ENCODE measurements around the gene CCT6B. TPM values are rescaled to one million over a fixed set of nuclear protein-coding genes. Genes with fewer than 3 reads are reported as not detected.

CCT6B gene
- total RNA-seq, 1 experiment from 2014 or later: 1.7 TPM

DNA sequence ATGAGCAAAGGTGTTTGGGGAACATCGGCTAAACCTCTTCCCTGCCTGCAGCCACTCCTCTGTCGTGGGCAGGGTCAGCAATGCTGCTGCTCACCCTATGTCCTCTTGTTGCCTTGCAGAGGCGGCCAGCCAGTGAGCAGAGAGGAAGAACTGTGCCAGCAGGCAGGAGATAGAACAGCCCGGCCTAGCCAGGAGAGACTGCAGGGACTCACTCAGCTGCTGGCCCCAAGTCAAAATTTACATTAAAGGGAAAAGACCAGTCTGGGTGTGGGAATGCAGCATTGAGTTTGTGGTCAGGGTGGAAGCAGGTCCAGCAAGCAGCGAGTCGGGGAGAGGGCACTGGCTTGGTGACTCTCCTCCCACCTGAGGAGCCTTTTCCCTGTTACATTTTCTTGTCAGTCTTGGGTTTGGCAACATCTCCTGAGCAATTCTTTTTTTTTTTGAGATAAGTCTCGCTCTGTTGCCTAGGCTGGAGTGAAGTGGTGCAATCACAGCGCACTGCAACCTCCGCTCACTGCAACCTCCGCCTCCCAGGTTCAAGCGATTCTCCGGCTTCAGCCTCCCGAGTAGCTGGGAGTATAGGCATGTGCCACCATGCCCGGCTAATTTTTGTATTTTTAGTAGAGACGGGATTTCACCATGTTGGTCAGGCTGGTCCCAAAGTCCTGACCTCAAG is 41.8 kb upstream of the CCT6B start:
- H2AFZ ChIP-seq (ENCODE audit: low read length): no peak overlapping the region
- H3K27me3 ChIP-seq (ENCODE audit: insufficient read depth, low read length): no peaks in the 10 kb centered on the region
- no peak overlapping the region for H3K27ac ChIP-seq (ENCODE audit: insufficient read length, low read depth, low read length)
- no peaks in the 10 kb centered on the region for H3K79me2 ChIP-seq (ENCODE audit: insufficient read depth, low read length)
- no peak overlapping the region for H2BK12ac ChIP-seq (ENCODE audit: insufficient read length, low read depth, low read length)
- H3K27me3 Mint-ChIP-seq (ENCODE audit: low read depth): no peaks in the 10 kb centered on the region
- H2BK15ac ChIP-seq (ENCODE audit: low read depth, low read length): no peak overlapping the region
- H4K5ac ChIP-seq (ENCODE audit: insufficient read length, low read depth, low read length): no peak overlapping the region
- H2BK120ac ChIP-seq (ENCODE audit: low read depth, low read length, poor library complexity, severe bottlenecking): no peak overlapping the region
- H4K91ac ChIP-seq (ENCODE audit: insufficient read length, low read depth, low read length): no peak overlapping the region
- no peak overlapping the region for H3K56ac ChIP-seq (ENCODE audit: insufficient read length, low read depth, low read length)
- H3K18ac ChIP-seq (ENCODE audit: insufficient read length, low read depth, low read length): no peak overlapping the region
- no peaks in the 10 kb centered on the region for H4K20me1 ChIP-seq (ENCODE audit: control insufficient read depth, insufficient read depth, insufficient read length)
- no peak overlapping the region for H2BK5ac ChIP-seq (ENCODE audit: insufficient read length, low read length)
- no peak for DNase-seq
- WGBS (ENCODE audit: extremely low coverage, insufficient read length, low lambda C conversion rate): no CpG with 5 or more reads among the region's 15 CpGs
- no peak overlapping the region for H3K23ac ChIP-seq (ENCODE audit: insufficient read length, low read depth, low read length)
- H3K4ac ChIP-seq (ENCODE audit: low read depth, low read length): no peak overlapping the region
- H3K9me3 ChIP-seq (ENCODE audit: control insufficient read depth, low read depth, low read length): no peaks in the 10 kb centered on the region
- no peak overlapping the region for H4K8ac ChIP-seq (replicated peaks; ENCODE audit: insufficient read length, low read depth, low read length)
- no peak overlapping the region for H3T11ph ChIP-seq (ENCODE audit: low read length)
- no peaks in the 10 kb centered on the region for H3K9me3 Mint-ChIP-seq
- TF ChIP-seq, protein P1, sequence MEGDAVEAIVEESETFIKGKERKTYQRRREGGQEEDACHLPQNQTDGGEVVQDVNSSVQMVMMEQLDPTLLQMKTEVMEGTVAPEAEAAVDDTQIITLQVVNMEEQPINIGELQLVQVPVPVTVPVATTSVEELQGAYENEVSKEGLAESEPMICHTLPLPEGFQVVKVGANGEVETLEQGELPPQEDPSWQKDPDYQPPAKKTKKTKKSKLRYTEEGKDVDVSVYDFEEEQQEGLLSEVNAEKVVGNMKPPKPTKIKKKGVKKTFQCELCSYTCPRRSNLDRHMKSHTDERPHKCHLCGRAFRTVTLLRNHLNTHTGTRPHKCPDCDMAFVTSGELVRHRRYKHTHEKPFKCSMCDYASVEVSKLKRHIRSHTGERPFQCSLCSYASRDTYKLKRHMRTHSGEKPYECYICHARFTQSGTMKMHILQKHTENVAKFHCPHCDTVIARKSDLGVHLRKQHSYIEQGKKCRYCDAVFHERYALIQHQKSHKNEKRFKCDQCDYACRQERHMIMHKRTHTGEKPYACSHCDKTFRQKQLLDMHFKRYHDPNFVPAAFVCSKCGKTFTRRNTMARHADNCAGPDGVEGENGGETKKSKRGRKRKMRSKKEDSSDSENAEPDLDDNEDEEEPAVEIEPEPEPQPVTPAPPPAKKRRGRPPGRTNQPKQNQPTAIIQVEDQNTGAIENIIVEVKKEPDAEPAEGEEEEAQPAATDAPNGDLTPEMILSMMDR (conservative IDR thresholded peaks at IDR 0.05): no peak
- no peaks in the 10 kb centered on the region for H3K4me1 ChIP-seq (ENCODE audit: insufficient read depth, low read length)
- no peaks in the 10 kb centered on the region for H3K23me2 ChIP-seq (ENCODE audit: insufficient read length, low read depth, low read length, poor library complexity, severe bottlenecking)
- no peaks in the 10 kb centered on the region for H3K79me1 ChIP-seq (ENCODE audit: insufficient read depth, low read depth, low read length, poor library complexity, severe bottlenecking)
- peak overlapping the region in 2 of 3 experiments; percentile 15 to 47; a peak in 1 of 7 replicates for H3K27ac Mint-ChIP-seq
- no peaks in the 10 kb centered on the region for H3K4me1 Mint-ChIP-seq
- H3K9ac ChIP-seq (ENCODE audit: extremely low read depth, insufficient read length, low read length): no peak overlapping the region
- no peak overlapping the region for H2BK20ac ChIP-seq (ENCODE audit: low read depth, low read length, poor library complexity, severe bottlenecking)
- no peak overlapping the region for H3K4me3 Mint-ChIP-seq
- no peak overlapping the region for H3K14ac ChIP-seq (ENCODE audit: insufficient read depth, low read length)
- H2AK5ac ChIP-seq (ENCODE audit: insufficient read length, low read length): no peak overlapping the region
- H3K36me3 Mint-ChIP-seq (ENCODE audit: insufficient read depth in 1 of 3, low read depth in 3 of 3): peaks cover 36 to 98% (median 90%) of the 10 kb centered on the region in 3 experiments
- H3K4me2 ChIP-seq (ENCODE audit: insufficient read depth, insufficient read length, low read length): no peak overlapping the region

All from H9 (cell line).